GM19372 (cell line): ENCODE results near the gene PEAK3.
A peak's percentile ranks its signal among the peaks of the same experiment; 100 is the strongest.

Experiments
- ATAC-seq: cut with Tn5 transposase; IDR thresholded peaks from one replicate; pipeline ENCODE4 v1.9.1; 2021; ENCODE audit warnings: mild to moderate bottlenecking, low read depth, moderate library complexity; ENCODE audit not compliant: unreplicated experiment

The PEAK3 gene

DNA sequence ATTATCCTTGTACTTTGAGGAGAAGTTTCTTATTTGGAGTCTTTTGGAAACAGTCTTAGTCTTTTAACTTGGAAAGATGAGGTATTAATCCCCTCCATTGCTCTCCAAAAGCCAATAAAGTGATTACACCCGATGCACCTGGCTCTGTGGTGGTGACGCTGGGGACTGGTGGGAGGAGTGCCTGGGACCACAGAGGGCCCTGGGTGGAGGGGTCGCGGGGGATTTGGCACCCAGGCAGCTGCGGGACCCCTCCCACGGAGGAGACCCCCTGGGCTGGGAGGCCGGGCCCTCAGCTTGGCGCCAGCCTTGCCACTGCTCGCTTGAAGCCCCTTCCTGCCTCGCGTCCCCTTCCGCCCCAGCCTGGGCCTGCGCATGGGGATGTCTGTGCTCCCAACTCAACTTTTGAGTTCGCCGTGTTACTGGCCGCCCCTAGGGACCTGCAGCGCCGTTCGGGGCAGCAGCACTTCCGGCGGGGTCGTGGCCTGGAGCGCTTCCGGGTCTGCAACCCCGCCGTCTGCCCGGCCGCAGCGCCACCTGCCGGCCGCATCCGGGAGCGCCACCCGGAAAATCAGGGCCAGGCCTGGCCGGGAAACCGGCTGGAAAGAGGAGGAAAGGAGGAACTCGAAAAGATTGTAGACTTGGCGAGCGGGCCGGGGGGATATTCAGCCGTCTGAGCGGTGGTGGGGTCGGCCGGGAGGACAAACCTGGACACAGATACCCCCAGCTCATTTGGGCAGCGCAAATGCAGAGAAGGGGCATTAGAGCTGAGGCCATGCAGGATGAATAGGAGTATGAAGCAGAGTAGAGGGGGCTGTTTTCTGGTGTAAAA, 8.4 kb downstream of the PEAK3 start:
- ATAC-seq = no peak

DNA sequence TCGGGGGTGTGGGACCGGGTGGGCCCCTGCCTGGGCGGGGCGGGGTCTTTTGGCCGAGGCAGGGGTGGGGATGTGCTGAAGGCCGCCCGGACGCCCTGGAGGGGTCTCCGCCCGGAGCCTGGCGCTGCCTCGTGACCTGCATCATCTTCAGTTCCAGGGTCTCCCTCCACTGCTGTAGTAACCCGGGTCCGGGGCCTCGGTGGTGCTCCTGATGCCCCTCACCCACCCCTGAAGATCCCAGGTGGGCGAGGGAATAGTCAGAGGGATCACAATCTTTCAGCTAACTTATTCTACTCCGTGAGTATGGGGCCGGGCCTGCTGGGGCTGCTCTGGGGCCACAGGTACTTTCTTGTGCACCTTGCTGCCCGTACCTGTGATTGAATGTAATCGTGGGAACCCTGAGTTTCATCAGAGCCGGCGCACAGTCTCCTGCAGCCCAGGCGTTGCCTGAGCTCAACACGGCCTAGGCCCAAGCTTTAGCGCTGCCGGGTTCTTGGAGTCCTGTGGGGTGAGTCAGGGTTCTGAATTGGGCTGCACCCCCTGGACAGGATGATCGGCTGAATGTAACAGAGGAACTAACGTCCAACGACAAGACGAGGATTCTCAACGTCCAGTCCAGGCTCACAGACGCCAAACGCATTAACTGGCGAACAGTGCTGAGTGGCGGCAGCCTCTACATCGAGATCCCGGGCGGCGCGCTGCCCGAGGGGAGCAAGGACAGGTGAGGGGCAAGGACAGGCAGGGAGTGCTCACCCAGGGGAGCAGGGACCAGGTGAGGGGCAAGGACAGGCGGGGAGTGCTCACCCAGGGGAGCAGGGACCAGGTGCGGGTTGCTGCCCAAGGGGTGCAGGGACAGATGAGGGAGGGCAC, 10.5 kb downstream of the PEAK3 start:
- no peak for ATAC-seq

DNA sequence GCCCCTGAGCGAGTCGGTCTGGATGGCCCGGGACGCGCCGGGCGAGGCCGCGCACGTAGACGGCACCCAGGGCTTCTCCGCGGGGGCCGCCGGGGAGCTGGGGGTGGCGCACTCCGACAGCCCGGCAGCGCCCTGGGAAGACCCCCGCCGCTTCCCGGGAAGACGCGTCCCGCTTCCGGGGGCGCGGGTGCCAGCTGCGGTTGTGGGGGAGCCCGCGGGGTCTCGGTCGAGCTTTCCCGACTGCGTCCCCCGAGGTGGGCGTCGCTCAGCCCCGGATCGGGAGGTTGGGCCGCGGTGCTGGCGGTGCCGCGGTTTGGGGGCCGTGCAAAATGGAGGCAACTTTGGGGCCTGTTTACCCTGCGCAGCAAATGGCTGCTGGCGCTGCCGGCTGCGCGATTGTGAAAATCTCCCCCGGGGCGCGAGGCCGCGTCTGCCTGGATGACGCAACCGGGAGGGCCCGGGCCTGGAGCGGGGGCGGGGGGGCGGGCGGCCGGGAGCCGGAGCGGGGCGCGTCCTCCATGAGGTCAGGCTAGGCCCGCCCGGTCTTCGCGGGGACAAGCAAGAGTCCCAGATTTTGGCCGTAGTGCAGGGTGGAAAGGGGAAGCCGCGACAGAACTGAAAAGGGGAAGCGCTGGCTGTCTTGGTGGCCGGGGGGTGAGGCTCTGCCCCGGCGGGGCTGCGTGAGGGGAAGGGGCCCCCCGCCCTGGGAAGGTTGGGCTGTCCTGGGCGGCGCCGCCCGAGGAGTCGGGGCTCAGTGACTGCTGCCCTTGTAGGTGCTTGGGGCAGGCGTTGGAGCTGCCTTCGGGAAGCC, 11.3 kb downstream of the PEAK3 start:
- no peak for ATAC-seq

DNA sequence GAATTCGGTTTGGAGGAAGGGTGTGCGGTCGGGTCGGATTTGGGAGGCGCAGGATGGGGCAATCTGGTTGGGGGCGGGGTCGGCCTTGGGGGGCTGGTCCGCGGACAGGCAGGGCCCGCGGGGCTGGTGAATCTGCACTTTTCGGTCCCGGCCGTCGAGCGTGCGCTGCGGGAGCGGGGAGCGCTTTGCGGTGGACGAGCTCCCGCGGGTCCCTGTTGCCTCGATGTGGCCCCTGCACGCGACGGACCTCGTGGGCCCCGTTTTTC, 11.9 kb downstream of the PEAK3 start:
- no peak for ATAC-seq

DNA sequence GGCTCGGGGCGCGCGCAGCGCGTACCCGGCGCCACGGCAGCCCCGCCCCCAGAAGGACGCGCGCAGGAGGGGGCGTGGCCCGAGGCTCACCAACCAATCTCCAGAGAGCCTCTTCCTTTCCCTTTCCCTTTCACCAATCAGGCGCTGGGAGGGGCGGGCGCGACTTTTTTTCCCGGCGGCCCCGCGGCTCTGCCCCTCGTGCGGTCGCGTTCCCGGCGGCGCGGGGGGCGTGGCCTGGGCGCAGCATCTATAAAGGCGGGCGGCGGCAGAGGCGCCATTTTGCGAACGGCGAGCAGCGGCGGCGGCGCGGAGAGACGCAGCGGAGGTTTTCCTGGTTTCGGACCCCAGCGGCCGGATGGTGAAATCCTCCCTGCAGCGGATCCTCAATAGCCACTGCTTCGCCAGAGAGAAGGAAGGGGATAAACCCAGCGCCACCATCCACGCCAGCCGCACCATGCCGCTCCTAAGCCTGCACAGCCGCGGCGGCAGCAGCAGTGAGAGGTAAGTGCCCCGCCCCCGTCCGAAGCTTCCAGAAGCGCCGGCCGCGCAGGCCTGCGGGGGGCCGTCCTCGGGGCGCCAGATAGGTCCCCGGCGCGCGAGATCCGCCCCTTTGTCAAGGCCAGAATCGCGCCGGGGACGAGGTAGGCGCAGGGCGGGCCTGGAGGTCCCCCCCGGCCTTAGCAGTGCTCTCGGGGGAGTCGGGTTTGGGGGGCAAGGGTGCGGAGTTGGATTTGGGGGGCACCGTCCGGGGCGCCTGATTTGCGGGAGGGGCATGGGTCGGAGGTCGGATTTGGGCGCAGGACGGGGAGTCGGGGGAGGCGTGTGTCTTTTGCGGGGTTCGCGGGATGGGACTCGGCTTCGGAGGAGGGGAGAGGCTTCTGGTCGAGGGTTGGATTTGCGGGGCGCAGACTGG, 12.5 kb downstream of the PEAK3 start:
- ATAC-seq = peak; percentile 60

DNA sequence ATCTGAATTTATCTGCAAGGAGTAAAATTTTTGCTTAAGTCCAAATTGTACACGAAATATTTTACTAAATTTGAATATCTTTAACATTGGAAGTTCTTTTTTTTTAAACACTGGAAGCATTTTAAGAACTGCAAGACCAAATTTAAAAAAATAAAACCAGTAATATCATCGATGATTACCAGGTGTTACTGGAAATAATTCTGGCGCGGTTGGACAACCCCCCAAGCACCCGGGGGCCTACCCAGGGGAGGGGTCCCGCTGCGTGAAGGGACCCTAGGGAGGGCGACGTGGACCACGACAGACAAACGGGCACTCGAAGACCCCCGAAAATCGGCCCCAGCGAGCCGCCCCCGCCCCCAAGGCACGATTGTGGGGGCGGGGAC, 13.1 kb downstream of the PEAK3 start:
- no peak for ATAC-seq

DNA sequence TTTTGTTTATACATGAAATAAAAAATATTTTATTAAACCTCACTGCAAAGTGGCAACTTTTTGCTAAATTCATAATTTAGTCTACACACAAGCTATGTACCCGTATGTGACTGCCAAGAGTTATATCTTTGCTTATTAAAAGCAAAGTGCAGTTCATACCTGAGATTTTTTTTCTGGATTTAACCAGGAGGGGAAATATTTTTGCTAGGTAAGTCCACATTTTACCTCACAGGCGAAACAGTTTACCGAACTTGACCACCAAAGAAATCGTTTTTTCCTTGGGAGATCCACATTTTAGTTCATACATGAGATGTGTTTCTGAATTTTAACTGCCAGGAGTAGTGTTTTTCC, 13.5 kb downstream of the PEAK3 start:
- no peak for ATAC-seq

DNA sequence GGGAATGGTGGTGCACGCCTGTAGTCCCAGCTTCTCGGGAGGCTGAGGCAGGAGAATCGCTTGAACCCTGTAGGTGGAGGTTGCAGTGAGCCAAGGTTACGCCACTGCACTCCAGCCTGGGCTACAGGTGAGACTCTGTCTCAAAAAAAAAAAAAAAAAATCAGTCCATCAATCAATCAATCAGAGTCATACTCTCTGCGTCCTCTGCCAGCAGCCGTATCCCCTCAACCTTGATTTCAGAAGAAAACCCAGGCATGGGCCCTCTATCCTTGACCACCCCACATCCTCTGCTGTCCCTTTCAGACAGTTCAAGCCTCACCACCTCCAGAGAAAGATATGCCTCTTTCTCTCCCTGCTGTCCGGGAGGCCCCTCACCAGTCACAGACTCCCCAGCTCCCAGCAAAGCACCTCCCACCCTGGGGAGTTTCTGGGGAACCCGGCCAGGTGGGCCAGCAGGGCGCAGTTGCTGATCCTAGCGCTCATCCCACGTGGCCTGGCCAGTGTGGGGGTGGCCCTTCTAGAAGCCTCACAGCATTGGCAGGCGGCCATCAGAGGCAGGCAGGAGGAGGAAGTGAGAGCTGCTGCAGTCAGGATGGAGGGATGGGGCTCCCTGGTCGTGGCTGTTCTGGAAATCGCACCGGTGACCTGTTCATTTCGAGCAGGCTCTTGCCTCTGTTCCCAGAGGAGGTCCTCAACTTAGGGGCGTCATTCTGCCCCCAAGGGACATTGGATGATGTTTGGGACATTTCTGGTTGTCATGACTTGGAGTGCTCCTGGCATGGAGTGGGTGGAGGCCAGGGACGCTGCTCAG, 15.6 kb downstream of the PEAK3 start:
- ATAC-seq = no peak

DNA sequence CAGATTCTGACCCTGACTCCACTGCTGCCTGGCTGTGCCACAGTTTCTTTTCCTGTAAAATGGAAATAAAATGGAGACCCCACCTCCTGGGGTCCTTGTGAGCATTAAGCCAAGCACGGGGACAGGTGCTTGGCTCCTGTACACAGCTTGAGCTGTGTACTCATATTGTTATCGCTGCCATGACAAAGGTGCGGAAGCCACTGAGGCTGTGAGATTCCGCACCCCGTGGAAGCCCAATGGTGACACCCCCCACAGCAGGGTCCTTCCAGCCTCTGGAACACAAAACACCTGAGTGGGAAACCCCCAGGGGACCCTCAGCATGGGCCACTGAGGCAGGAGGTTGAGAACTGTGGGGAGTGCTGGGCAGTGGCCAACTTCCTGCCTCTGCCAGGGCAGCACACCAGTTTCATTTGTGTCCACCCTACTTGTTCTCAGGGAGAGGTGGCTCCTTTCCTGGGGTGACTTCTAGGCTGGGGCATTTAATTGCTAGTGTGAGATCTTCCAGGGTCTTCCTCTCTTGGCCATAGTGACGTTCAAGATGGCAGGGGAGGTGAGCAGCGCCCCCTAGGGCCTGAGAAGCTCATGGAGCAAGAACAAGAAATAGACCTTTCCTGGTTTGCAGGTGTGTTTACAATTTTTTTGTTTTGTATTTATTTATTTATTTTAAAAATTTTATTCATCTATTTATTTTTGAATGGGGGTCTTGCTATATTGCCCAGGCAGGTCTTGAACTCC, 20.4 kb downstream of the PEAK3 start:
- ATAC-seq = no peak

DNA sequence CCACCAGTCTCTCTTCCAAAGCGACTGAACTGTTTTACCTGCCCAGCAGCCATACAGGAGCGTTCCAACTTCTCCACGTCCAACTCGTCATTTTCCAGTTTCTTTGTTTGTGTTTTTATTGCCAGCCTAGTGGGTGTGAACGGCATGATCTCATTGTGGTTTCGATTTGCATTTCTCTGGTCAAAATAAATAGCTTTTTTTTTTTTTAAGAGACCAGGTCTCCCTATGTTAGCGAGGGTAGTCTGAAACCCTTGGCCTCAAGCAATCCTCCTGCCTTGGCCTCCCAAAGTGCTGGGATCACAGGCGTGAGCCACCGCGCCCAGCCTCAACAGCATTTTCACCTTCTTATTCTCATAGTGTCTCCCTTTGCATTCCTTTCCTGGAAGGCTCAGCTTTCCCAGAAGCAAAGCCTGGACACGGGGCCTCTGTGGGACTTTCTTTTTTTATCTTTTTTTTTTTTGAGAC, 21.6 kb downstream of the PEAK3 start:
- ATAC-seq = no peak

DNA sequence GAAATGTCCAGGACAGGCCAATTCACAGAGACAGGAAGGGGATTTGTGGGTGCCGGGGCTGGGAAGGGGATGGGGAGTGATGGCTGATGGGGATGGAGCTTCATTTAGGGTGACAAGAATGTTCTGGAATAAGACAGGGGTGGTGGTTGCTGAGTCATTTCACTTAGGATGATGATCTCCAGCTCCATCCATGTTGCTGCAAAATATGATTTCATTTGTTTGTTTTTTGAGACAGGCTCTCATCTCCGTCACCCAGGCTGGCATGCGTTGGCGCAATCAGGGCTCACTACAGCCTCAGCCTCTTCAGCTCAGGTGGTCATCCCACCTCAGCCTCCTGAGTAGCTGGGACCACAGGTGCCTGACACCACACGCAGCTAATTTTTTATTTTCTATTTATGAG, 22.6 kb downstream of the PEAK3 start:
- no peak for ATAC-seq

DNA sequence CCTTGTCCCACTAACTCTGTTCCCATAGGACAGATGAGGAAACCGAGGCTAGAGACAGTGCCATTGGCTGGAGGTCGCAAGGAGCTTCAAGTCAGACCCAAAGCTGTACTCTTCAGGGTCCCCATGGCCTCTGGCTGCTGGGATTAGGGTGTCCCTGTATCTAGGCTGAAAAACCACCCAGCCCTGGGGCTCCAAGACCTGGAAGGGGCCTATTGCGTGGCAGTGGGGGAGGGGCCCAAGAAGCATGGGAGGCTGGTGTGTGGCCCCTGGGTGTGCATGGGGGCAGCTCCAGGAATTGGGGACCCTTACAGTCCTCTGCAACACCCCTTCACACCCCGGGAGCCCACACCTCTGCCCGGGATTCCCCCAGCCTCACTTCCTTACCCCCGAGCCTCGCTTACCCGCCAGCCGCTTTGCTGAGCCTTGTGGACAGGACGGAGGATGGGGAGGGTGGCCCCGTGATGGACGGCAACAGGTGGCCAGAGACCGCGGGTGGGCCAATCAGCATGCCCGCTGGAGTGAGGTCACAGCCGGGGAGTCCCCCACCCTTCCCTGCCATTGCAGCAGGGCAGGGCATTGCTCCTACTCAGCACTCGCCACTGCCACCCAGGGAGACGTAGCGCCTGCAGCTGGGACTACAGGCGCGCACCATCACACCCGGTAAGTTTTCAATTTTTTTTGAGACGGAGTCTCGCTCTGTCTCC, 25.8 kb downstream of the PEAK3 start, which contains the start of gene JSRP1:
Gene JSRP1 (minus strand): TSS at position 436 of the 704 bp plus-strand sequence. CDS start 1,103 bp downstream, outside the sequence.
- no peak for ATAC-seq

DNA sequence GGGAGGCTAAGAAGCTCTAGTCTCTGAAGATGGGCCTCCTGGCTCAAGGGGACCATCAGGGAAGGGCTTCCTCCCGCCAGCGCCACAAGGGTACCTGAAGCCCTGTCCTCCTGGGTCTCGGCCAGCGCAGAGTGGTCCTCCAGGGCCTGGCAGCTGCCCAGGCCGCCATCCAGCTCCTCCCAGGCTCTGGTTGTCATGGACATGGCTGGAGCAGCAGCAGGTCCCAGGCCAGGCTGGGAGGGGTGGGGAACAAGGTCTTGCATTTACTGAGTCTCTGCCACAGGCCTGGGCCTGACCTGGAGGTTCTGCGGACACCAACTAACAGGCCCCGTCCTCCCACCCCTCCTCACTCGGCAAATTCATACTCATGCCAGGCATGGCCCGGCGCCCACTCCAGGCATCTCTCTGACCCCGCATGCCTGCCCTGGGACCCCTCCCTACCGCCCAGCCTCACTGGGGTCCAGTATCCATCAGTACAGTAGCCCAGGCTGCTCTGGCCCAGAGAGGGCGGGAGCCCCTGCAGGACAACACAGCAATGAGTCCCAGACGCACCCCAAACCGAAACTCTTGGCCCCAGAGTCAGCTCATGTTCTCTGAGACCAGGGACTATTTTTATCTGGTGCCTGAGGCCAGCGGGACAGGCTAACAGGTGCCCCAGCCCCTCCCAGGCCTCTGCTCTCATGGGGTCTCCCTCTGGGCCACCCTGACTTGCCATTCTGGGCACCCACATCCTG, 26.7 kb downstream of the PEAK3 start:
- ATAC-seq = no peak

DNA sequence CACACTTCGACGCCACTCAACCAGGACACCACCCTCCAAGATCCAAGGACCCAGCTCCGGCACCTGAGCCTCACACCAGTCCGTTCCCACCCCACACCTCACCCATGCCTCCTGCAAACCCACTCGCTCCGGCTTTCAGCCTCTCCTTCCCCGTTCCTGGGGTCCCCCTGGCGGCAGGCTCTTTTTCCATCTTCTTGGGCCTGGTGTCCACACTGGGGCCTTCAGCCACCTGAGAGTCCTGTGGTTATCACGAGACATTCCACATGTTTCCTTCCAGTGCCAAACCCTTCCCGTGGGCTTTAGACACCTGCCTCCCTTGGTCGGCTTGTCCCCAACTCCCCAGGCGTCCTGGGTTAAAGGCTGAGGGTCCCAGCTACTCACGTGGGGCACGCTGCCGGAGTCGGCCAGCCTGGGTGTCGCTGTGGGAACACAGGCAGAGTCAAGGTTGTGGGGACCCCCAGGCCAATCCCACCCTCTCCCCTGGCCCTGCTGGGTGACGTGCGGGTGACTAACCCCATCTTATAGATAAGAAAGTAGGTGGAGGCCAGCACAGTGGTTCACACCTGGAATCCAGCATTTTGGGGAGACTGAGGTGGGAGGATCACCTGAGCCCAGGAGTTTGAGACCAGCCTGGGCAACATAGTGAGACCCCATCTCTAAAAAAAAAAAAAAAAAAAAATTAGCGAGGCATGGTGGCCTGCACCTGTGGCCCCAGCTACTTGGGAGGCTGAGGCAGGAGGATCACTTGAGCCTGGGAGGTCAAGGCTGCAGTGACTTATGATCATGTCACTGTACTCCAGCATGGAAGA, 27.7 kb downstream of the PEAK3 start:
- ATAC-seq = no peak

DNA sequence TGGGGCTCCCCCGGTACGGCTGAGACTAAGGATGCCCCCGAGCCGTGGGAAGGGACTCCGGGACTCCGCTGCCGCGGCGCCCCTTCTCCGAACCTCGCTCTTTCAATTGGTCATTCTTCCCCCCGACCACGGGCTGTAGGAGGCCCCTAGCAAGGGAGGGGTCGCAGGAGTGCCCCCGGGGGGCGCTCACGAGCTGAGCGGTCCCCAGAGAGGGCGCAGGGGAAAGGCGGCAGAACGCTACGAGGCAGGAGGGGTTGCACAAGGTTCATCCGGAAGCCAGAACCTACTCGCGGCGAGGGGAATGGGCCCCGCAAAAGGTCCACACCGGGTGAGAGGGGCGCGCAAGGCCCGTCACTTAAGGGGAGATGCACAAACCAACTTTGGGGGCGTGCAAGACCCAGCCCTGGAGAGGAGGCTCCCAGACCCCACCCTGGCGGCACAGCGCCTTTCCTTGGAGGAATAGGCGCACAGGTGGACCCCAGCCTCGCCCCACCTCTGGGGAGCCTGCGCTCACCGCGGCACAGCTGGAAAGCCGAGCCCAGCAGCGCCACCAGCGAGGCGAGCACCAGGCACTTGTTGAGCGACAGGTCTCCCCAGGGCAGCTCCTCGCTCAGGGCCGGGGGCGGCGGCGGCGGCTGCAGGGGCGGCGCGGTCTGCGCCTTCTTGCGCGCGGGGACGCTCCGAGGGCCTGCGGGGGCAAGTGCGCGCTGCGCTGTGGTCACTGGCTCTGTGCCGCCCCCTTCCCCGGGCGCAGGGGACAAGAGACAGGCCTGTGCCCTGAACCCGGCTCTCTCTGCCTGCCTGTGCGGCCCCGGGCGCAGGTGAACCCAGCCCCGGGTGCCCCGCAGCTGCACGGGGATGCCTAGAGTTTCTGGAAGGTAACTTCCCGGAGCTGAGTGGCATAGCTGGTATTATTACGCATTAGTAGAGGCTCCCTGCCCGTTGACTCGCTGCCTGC, 28.6 kb downstream of the PEAK3 start:
- no peak for ATAC-seq

DNA sequence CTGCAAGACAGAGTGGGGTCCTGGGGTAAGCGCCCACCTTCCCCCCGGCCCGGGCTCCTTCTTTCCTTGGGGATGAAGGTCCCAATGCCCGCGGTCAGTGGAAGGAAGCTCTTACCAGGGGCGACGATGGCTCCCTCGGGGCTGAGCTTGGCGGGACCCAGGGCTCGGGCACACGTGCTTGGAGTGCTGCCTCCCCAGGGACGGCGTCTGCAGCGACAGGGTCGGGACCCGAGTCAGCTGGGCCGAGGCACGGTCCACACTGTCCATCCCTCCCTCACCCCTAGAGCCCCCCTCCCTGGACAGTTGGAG, 29.2 kb downstream of the PEAK3 start:
- ATAC-seq = no peak
